H1 (cell line): Measurements from ENCODE around the gene RNF135. TPM values are rescaled to one million over a fixed set of nuclear protein-coding genes. Genes with fewer than 3 reads are reported as not detected.

Experiments
- CTCF ChIA-PET: fragments of 300-600 bp; sonication (Branson Sonifier 250); formaldehyde crosslinking; loops from one replicate; lab custom pipeline; 2021; ENCODE audit not compliant: partially characterized antibody; lab: Charles Lee
- POLR2A ChIA-PET: fragments of 300-600 bp; sonication (Branson Sonifier 250); formaldehyde crosslinking; loops from one replicate; lab custom pipeline; 2021; ENCODE audit warnings: inconsistent platforms; ENCODE audit not compliant: partially characterized antibody; lab: Charles Lee
- DNase-seq, 2 experiments: peaks; one replicate each; pipeline versions ENCODE4 v3.0.0 to v3.0.0-alpha.2; 2010 to 2022; ENCODE audit warnings: low spot score in 2 of 2, low read depth in 1 of 2, mixed read lengths in 1 of 2
- FAIRE-seq: peaks from 2 replicates; lab custom pipeline; 2011; peaks lifted over from hg19 to GRCh38; lab: Jason Lieb, UNC
- H2AFZ ChIP-seq: 2 replicates; pipeline ENCODE4 v1.8.1; 2012; ENCODE audit warnings: low read length, inconsistent platforms
- H2AK5ac ChIP-seq: 2 replicates; pipeline ENCODE4 v1.6.1; 2013; ENCODE audit warnings: low read depth, low read length
- H2BK120ac ChIP-seq: replicated peaks from 2 replicates; pipeline ENCODE3; 2013; ENCODE audit warnings: low read depth, low read length, inconsistent platforms
- H2BK12ac ChIP-seq: 2 replicates; pipeline ENCODE4 v1.6.1; 2013; ENCODE audit warnings: low read depth, low read length
- H2BK15ac ChIP-seq: 2 replicates; pipeline ENCODE4 v1.6.1; 2013; ENCODE audit warnings: low read length
- H2BK20ac ChIP-seq: 2 replicates; pipeline ENCODE4 v1.6.1; 2013; ENCODE audit warnings: low read length
- H2BK5ac ChIP-seq: 2 replicates; pipeline ENCODE4 v1.6.1; 2013; ENCODE audit warnings: low read depth, low read length
- H3K14ac ChIP-seq: 2 replicates; pipeline ENCODE4 v1.6.1; 2013; ENCODE audit warnings: inconsistent platforms; ENCODE audit not compliant: insufficient read length
- H3K18ac ChIP-seq: 2 replicates; pipeline ENCODE4 v1.6.1; 2013; ENCODE audit warnings: low read length; ENCODE audit errors: extremely low read depth
- H3K23ac ChIP-seq: 2 replicates; pipeline ENCODE4 v1.6.1; 2013; ENCODE audit warnings: inconsistent platforms; ENCODE audit not compliant: insufficient read length
- H3K23me2 ChIP-seq: 2 replicates; pipeline ENCODE4 v1.6.1; 2013; ENCODE audit warnings: low read depth, low read length
- H3K27ac ChIP-seq: 2 replicates; pipeline ENCODE4 v1.6.1; 2011; ENCODE audit warnings: low read depth, low read length, inconsistent platforms
- H3K27me3 ChIP-seq, 4 experiments: replicated peaks in 1 of 4; 1 replicate in 1 of 4; 2 replicates in 3 of 4; pipeline versions ENCODE4 v1.6.1 to v1.8.1; 2011 to 2013; ENCODE audit warnings: low read length in 3 of 4, mild to moderate bottlenecking in 3 of 4, inconsistent platforms in 2 of 4, mixed read lengths in 2 of 4, moderate library complexity in 1 of 4; ENCODE audit not compliant: control insufficient read depth in 3 of 4, insufficient read depth in 3 of 4; ENCODE audit errors: extremely low read depth in 1 of 4
- H3K36me3 ChIP-seq, 4 experiments: 2 replicates each; pipeline versions ENCODE4 v1.6.1 to v1.8.1; 2011 to 2013; ENCODE audit warnings: mild to moderate bottlenecking in 4 of 4, low read length in 3 of 4, moderate library complexity in 2 of 4, control low read depth in 1 of 4, inconsistent platforms in 1 of 4; ENCODE audit not compliant: insufficient read depth in 4 of 4, control insufficient read depth in 2 of 4
- H3K4ac ChIP-seq: replicated peaks from 2 replicates; pipeline ENCODE3; 2013; ENCODE audit warnings: low read length, low read depth, mixed read lengths, inconsistent platforms; ENCODE audit not compliant: insufficient read length
- H3K4me1 ChIP-seq, 4 experiments: replicated peaks in 1 of 4; 1 replicate in 1 of 4; 2 replicates in 3 of 4; pipeline versions ENCODE4 v1.6.1 to v1.8.1; 2011 to 2013; ENCODE audit warnings: low read length in 3 of 4, inconsistent platforms in 2 of 4, mixed read lengths in 1 of 4; ENCODE audit not compliant: insufficient read depth in 4 of 4, control insufficient read depth in 3 of 4
- H3K4me2 ChIP-seq, 2 experiments: 2 replicates each; pipeline versions ENCODE4 v1.6.1 to v1.8.1; 2011 to 2013; ENCODE audit warnings: low read depth in 2 of 2, low read length in 2 of 2, control low read depth in 1 of 2, inconsistent platforms in 1 of 2, mild to moderate bottlenecking in 1 of 2; ENCODE audit not compliant: insufficient read depth in 1 of 2
- H3K4me3 ChIP-seq, 4 experiments: fragments of 200-600, 300-600 bp in 1 of 4; sonication (generic), shearing (Covaris generic), sonication (Bioruptor Twin) in 1 of 4; 2 replicates each; pipeline versions ENCODE4 v1.5.1 to v1.8.1; 2011 to 2016; ENCODE audit warnings: low read length in 4 of 4, low read depth in 3 of 4, control low read depth in 2 of 4, inconsistent platforms in 2 of 4, mild to moderate bottlenecking in 2 of 4, mixed read lengths in 1 of 4, moderate library complexity in 1 of 4; ENCODE audit not compliant: insufficient read depth in 2 of 4; ENCODE audit errors: extremely low read depth in 1 of 4
- H3K56ac ChIP-seq: replicated peaks from 2 replicates; pipeline ENCODE3; 2013; ENCODE audit warnings: low read depth, mild to moderate bottlenecking, mixed read lengths, low read length, inconsistent platforms; ENCODE audit not compliant: insufficient read length
- H3K79me1 ChIP-seq: 2 replicates; pipeline ENCODE4 v1.6.1; 2013; ENCODE audit warnings: low read depth, low read length, control low read depth
- H3K79me2 ChIP-seq, 2 experiments: 2 replicates each; pipeline versions ENCODE4 v1.6.1 to v1.8.1; 2012 to 2013; ENCODE audit warnings: low read length in 2 of 2, mild to moderate bottlenecking in 2 of 2, inconsistent platforms in 1 of 2; ENCODE audit not compliant: insufficient read depth in 2 of 2, control insufficient read depth in 1 of 2
- H3K9ac ChIP-seq, 4 experiments: replicated peaks in 1 of 4; 1 replicate in 1 of 4; 2 replicates in 3 of 4; pipeline versions ENCODE4 v1.6.1 to v1.8.1; 2011 to 2013; ENCODE audit warnings: low read depth in 3 of 4, low read length in 3 of 4, control low read depth in 2 of 4, mild to moderate bottlenecking in 2 of 4, moderate library complexity in 2 of 4, inconsistent platforms in 1 of 4; ENCODE audit errors: extremely low read depth in 1 of 4
- H3K9me3 ChIP-seq, 2 experiments: 2 replicates each; pipeline versions ENCODE4 v1.6.1 to v1.8.1; 2012 to 2013; ENCODE audit warnings: mild to moderate bottlenecking in 2 of 2, moderate library complexity in 2 of 2, control low read depth in 1 of 2, inconsistent platforms in 1 of 2, low read depth in 1 of 2, low read length in 1 of 2, mixed read lengths in 1 of 2; ENCODE audit not compliant: insufficient read depth in 2 of 2
- H4K20me1 ChIP-seq, 2 experiments: replicated peaks in 1 of 2; 2 replicates each; pipeline versions ENCODE3 to v1.8.1; 2011 to 2013; ENCODE audit warnings: inconsistent platforms in 2 of 2, low read length in 2 of 2, mild to moderate bottlenecking in 1 of 2; ENCODE audit not compliant: insufficient read depth in 2 of 2, control insufficient read depth in 1 of 2
- H4K5ac ChIP-seq: 2 replicates; pipeline ENCODE4 v1.6.1; 2013; ENCODE audit warnings: low read length, low read depth, mixed read lengths, inconsistent platforms; ENCODE audit not compliant: insufficient read length
- H4K8ac ChIP-seq: 2 replicates; pipeline ENCODE4 v1.8.0; 2013; ENCODE audit warnings: mild to moderate bottlenecking, moderate library complexity, low read length, inconsistent platforms; ENCODE audit not compliant: insufficient read depth; ENCODE audit errors: extremely low read depth
- H4K91ac ChIP-seq: replicated peaks from 2 replicates; pipeline ENCODE3; 2013; ENCODE audit warnings: low read length, mixed read lengths, inconsistent platforms; ENCODE audit not compliant: insufficient read length
- CBX5 ChIP-seq: fragments of 300-800, 300-1000 bp; sonication (generic); IDR thresholded peaks from 2 replicates; pipeline ENCODE4 v1.7.1; 2016; ENCODE audit warnings: antibody characterized with exemption, low read length, low read depth
- CHD1 ChIP-seq: IDR thresholded peaks from 2 replicates; pipeline ENCODE4 v1.6.1; 2012; ENCODE audit warnings: low read depth, low read length, improper control_type of control experiment
- CTCF ChIP-seq, 3 experiments: IDR thresholded peaks; 1 replicate in 2 of 3; 2 replicates in 1 of 3; pipeline versions ENCODE4 v1.5.1 to v1.6.1; 2011; ENCODE audit warnings: low read length in 3 of 3, mild to moderate bottlenecking in 3 of 3, inconsistent platforms in 2 of 3, low read depth in 1 of 3, moderate library complexity in 1 of 3; ENCODE audit not compliant: insufficient read depth in 1 of 3; ENCODE audit errors: control extremely low read depth in 1 of 3
- EP300 ChIP-seq, 2 experiments: IDR thresholded peaks; 1 replicate in 1 of 2; 2 replicates in 1 of 2; pipeline ENCODE4 v1.6.1; 2011 to 2012; ENCODE audit warnings: low read depth in 2 of 2, low read length in 2 of 2, mild to moderate bottlenecking in 2 of 2, borderline replicate concordance in 1 of 2, inconsistent platforms in 1 of 2, moderate library complexity in 1 of 2
- EZH2 ChIP-seq: fragments of 200-600 bp; sonication (generic); IDR thresholded peaks from 2 replicates; pipeline ENCODE4 v1.7.1; 2012; ENCODE audit warnings: low read depth, mild to moderate bottlenecking, moderate library complexity, low read length, inconsistent platforms; ENCODE audit not compliant: severe bottlenecking
- GTF2F1 ChIP-seq: IDR thresholded peaks from 2 replicates; pipeline ENCODE4 v1.6.1; 2012; ENCODE audit warnings: low read depth, low read length, improper control_type of control experiment, borderline replicate concordance
- JUN ChIP-seq: IDR thresholded peaks from 2 replicates; pipeline ENCODE4 v1.6.1; 2011; ENCODE audit warnings: low read depth, mild to moderate bottlenecking, improper control_type of control experiment, low read length
- KDM4A ChIP-seq: IDR thresholded peaks from one replicate; pipeline ENCODE4 v1.7.1; 2012; ENCODE audit warnings: low read depth, mild to moderate bottlenecking, moderate library complexity, low read length, inconsistent platforms; ENCODE audit not compliant: severe bottlenecking
- NRF1 ChIP-seq: IDR thresholded peaks from 2 replicates; pipeline ENCODE4 v1.6.1; 2011; ENCODE audit warnings: mild to moderate bottlenecking, low read depth, low read length, improper control_type of control experiment
- RFX5 ChIP-seq: IDR thresholded peaks from 2 replicates; pipeline ENCODE4 v1.6.1; 2011; ENCODE audit warnings: low read depth, low read length, improper control_type of control experiment, borderline replicate concordance
- RNF2 ChIP-seq: fragments of 200-900, 300-1000 bp; sonication (generic); IDR thresholded peaks from 2 replicates; pipeline ENCODE4 v1.7.1; 2016; ENCODE audit warnings: borderline replicate concordance, low read depth, mild to moderate bottlenecking, antibody characterized with exemption, low read length; ENCODE audit not compliant: poor library complexity, severe bottlenecking; ENCODE audit errors: missing control alignments
- WGBS, 2 experiments: shearing (Covaris generic) in 1 of 2; methylation state at CpG; one replicate each; pipeline versions ENCODE4 v1.1.6 to v1.1.7; 2013 to 2015; ENCODE audit warnings: low lambda C conversion rate in 2 of 2, mixed read lengths in 2 of 2, inconsistent platforms in 1 of 2, low coverage in 1 of 2, missing lambda C conversion rate in 1 of 2; ENCODE audit not compliant: insufficient replicate concordance in 2 of 2, insufficient coverage in 1 of 2, insufficient read length in 1 of 2; ENCODE audit errors: extremely low coverage in 1 of 2, missing lambda C conversion rate in 1 of 2; 5-methylcytosine and 5-hydroxymethylcytosine counted together
- polyA plus RNA-seq, 7 experiments: library from polyadenylated mRNA; depleted of rRNA in 3 of 7; stranded (reverse) in 5 of 7; unstranded in 2 of 7; fragments of >200 nt in 5 of 7; fragments of 200-250 nt in 2 of 7; gene quantifications; 1 replicate in 5 of 7; 2 replicates in 1 of 7; 4 replicates in 1 of 7; pipeline versions ENCODE4 v1.2.1 to v1.2.3, GENCODE V29; 2011 to 2013; ENCODE audit warnings: missing spikeins in 2 of 7, mixed read lengths in 2 of 7
- total RNA-seq: library from RNA; stranded (reverse); fragmentation: NEBNext Ultra II Directional; extraction: Animal tissue kit (Norgen Biotek cat#: 25700); gene quantifications from 2 replicates; pipeline ENCODE4 v1.2.1, GENCODE V29; 2021

RNF135 gene
- total and polyA plus RNA-seq, 2 of the 8 experiments (the other 6 are each of a cell fraction or from before 2014, with no cell fraction given): 8.8 to 9.0 TPM

GRCh38 chr17:31004160-31004559, 33.3 kb downstream of the RNF135 start:
- Histone ChIP-seq H3K23me2 (peaks cover 7% of the 10 kb centered on the region; the same call in 1 of the 2 replicates), H3K4me3 (no peak overlapping the region), H3K4me2 (no peak overlapping the region), H3K79me1 (no peaks in the 10 kb centered on the region), H3K27me3 (peaks cover 0 to 4% (median 3%) of the 10 kb centered on the region in 4 experiments; a peak in 5 of 7 replicates), H2BK5ac (no peak overlapping the region), H3K27ac (no peak overlapping the region), H2BK120ac (no peak overlapping the region), H4K8ac (no peak overlapping the region), H3K79me2 (no peaks in the 10 kb centered on the region), H3K4me1 (no peaks in the 10 kb centered on the region), H4K91ac (no peak overlapping the region), H3K9me3 (no peaks in the 10 kb centered on the region), H3K56ac (no peak overlapping the region), H2AK5ac (no peak overlapping the region), H3K14ac (no peak overlapping the region), H3K9ac (no peak overlapping the region), H3K23ac (no peak overlapping the region), H4K20me1 (no peaks in the 10 kb centered on the region), H2AFZ (no peak overlapping the region), H2BK20ac (no peak overlapping the region), H3K36me3 (no peaks in the 10 kb centered on the region), H2BK12ac (no peak overlapping the region), H2BK15ac (no peak overlapping the region), H3K4ac (no peak overlapping the region), H4K5ac (no peak overlapping the region), H3K18ac (no peak overlapping the region)
- CTCF ChIA-PET: interaction anchor here (0.7 kb wide), 1 partner anchor 407 kb away, joined by 3 read pairs; no protein-coding TSS in a partner anchor
- POLR2A ChIA-PET: no interaction called here
- WGBS, 2 experiments: no CpG with 5 or more reads among the region's 2 CpGs
- no peak for FAIRE-seq
- no peak for DNase-seq
- TF ChIP-seq CHD1: no peak
- no peak for TF ChIP-seq EP300 (IDR thresholded peaks at IDR 0.05; ENCODE audit: borderline replicate concordance in 1 of 2, low read depth in 2 of 2, low read length in 2 of 2)
- no peak for TF ChIP-seq GTF2F1
- TF ChIP-seq CTCF (IDR thresholded peaks at IDR 0.05; ENCODE audit: control extremely low read depth in 1 of 3, insufficient read depth in 1 of 3, low read depth in 1 of 3, low read length in 3 of 3): no peak
- TF ChIP-seq CBX5: no peak
- no peak for TF ChIP-seq RFX5
- TF ChIP-seq NRF1: no peak
- TF ChIP-seq JUN: no peak
- no peak for TF ChIP-seq RNF2
- TF ChIP-seq KDM4A: no peak
- TF ChIP-seq EZH2: no peak
